Keratinocyte (primary cell): ENCODE measurements around the gene DLG1. TPM values are rescaled to one million over a fixed set of nuclear protein-coding genes. Genes with fewer than 3 reads are reported as not detected.

Source experiments
- DNase-seq: peaks from one replicate; pipeline ENCODE4 v3.0.0-alpha.2; 2011; ENCODE audit warnings: low read depth, missing footprints, low spot score
- FAIRE-seq: peaks from 2 replicates; lab custom pipeline; 2011; peaks lifted over from hg19 to GRCh38; lab: Jason Lieb, UNC
- H2AFZ ChIP-seq: 2 replicates; pipeline ENCODE4 v1.6.0; 2012; ENCODE audit warnings: low read length, control low read depth, inconsistent platforms; ENCODE audit not compliant: control insufficient read depth
- H3K27ac ChIP-seq: 2 replicates; pipeline ENCODE4 v1.5.1; 2011; ENCODE audit warnings: low read length; ENCODE audit not compliant: control insufficient read depth, insufficient read depth
- H3K27me3 ChIP-seq: 3 replicates; pipeline ENCODE4 v1.6.0; 2011; ENCODE audit warnings: low read length; ENCODE audit not compliant: control insufficient read depth, insufficient read depth; ENCODE audit errors: extremely low read depth
- H3K36me3 ChIP-seq, 2 experiments: 2 replicates in 1 of 2; 3 replicates in 1 of 2; pipeline ENCODE4 v1.5.1; 2011; ENCODE audit warnings: low read length in 2 of 2, mild to moderate bottlenecking in 1 of 2; ENCODE audit not compliant: control insufficient read depth in 2 of 2, insufficient read depth in 2 of 2; ENCODE audit errors: extremely low read depth in 1 of 2
- H3K4me1 ChIP-seq: 3 replicates; pipeline ENCODE4 v1.5.1; 2011; ENCODE audit warnings: low read length; ENCODE audit not compliant: control insufficient read depth, insufficient read depth; ENCODE audit errors: extremely low read depth
- H3K4me2 ChIP-seq: 3 replicates; pipeline ENCODE4 v1.6.0; 2011; ENCODE audit warnings: low read depth, low read length; ENCODE audit not compliant: control insufficient read depth, insufficient read depth; ENCODE audit errors: extremely low read depth
- H3K4me3 ChIP-seq, 3 experiments: fragments of 200-600 bp in 1 of 3; sonication (generic) in 1 of 3; 2 replicates in 2 of 3; 3 replicates in 1 of 3; pipeline ENCODE4 v1.5.1; 2011 to 2016; ENCODE audit warnings: low read length in 3 of 3, mild to moderate bottlenecking in 3 of 3, control low read depth in 2 of 3, inconsistent platforms in 1 of 3, low read depth in 1 of 3, mixed read lengths in 1 of 3, mixed run types in 1 of 3, moderate library complexity in 1 of 3; ENCODE audit not compliant: control insufficient read depth in 2 of 3, insufficient read depth in 2 of 3; ENCODE audit errors: extremely low read depth in 1 of 3
- H3K79me2 ChIP-seq: 2 replicates; pipeline ENCODE4 v1.6.0; 2012; ENCODE audit warnings: low read length; ENCODE audit not compliant: control insufficient read depth, insufficient read depth
- H3K9ac ChIP-seq: 3 replicates; pipeline ENCODE4 v1.6.0; 2011; ENCODE audit warnings: low read length; ENCODE audit not compliant: control insufficient read depth, insufficient read depth; ENCODE audit errors: extremely low read depth
- H3K9me1 ChIP-seq: 3 replicates; pipeline ENCODE4 v1.6.0; 2011; ENCODE audit warnings: low read length; ENCODE audit not compliant: control insufficient read depth, insufficient read depth; ENCODE audit errors: extremely low read depth
- H3K9me3 ChIP-seq: 2 replicates; pipeline ENCODE4 v1.5.1; 2012; ENCODE audit warnings: low read depth, low read length; ENCODE audit not compliant: control insufficient read depth
- H4K20me1 ChIP-seq: 3 replicates; pipeline ENCODE4 v1.6.0; 2011; ENCODE audit warnings: low read length; ENCODE audit not compliant: control insufficient read depth, insufficient read depth; ENCODE audit errors: extremely low read depth
- EZH2 ChIP-seq: IDR thresholded peaks from one replicate; pipeline ENCODE4 v1.6.1; 2012; ENCODE audit warnings: inconsistent platforms, mild to moderate bottlenecking, low read length, moderate library complexity
- dilution Hi-C: fragments of 300-500 bp; cut with MboI; formaldehyde crosslinking; loops from one replicate; pipeline ENCODE4 v1.7.0; 2020; ENCODE audit warnings: low sequenced_read_pairs; ENCODE audit not compliant: extremely low pct_ligation_motif_present
- polyA plus RNA-seq, 5 experiments: library from polyadenylated mRNA; depleted of rRNA in 3 of 5; stranded (reverse) in 3 of 5; stranded (forward) in 1 of 5; unstranded in 1 of 5; fragments of >200 nt; gene quantifications; 1 replicate in 1 of 5; 2 replicates in 3 of 5; 3 replicates in 1 of 5; pipeline versions ENCODE4 v1.2.1 to v1.2.3, GENCODE V29; 2011 to 2012; ENCODE audit warnings: missing spikeins in 2 of 5, low read depth in 1 of 5, low replicate concordance in 1 of 5
- TF ChIP-seq, protein P1 (sequence below), 3 experiments: IDR thresholded peaks in 1 of 3; conservative IDR thresholded peaks in 1 of 3; optimal IDR thresholded peaks in 1 of 3; 2 replicates in 2 of 3; 3 replicates in 1 of 3; pipeline versions ENCODE3 to v1.5.1; 2011; ENCODE audit warnings: low read length in 3 of 3, mild to moderate bottlenecking in 3 of 3, moderate library complexity in 2 of 3, control low read depth in 1 of 3, inconsistent platforms in 1 of 3; ENCODE audit not compliant: insufficient read depth in 2 of 3; ENCODE audit errors: extremely low read depth in 1 of 3

DLG1 gene
- polyA plus RNA-seq, 1 donor (not counting 4 experiments of a cell fraction or from before 2014, with no cell fraction given) = 139 TPM

DNA sequence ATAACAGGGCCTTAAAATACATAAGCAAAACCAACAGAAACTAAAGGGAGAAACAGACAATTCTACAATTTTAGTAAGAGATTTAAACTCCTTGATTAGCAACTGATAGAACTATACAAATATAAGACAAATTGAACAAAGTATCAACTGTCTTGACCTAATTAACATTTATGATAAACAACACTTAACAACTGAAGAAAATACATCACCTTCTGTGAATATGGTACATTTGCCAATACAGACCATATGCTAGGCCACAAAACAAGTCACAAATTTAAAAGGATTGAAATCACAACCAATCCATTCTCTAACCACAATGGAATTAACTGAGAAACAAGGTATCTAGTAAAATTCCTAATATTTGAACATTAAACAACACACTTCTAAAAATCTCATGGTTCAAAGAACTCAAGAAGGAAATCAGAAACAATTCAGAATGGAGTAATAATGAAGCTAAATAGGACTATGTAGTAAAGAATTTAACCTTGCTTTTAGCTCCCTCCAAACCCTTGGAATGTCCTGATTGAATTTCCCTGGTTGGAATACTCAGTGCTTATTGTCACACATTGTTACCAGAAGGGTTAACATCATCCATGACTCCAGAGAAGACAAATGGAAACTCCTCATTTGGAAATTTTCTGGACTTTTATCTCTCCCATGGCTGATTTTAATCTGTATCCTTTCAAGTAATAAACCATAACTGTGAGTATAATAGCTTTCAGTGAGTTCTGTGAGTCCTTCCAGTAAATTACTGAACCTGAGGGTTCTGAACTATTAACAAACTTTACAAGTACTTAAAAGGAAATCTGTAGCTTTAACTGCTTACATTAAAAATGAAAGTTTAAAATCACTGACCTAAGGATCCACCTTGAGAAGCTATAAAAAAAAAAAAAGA, 88.8 kb downstream of the DLG1 start:
- Histone ChIP-seq H3K4me3 (no peak overlapping the region), H3K9me3 (no peaks in the 10 kb centered on the region), H2AFZ (no peak overlapping the region), H3K27me3 (no peaks in the 10 kb centered on the region), H3K27ac (no peak overlapping the region), H3K4me1 (no peaks in the 10 kb centered on the region), H3K4me2 (no peak overlapping the region), H4K20me1 (peaks cover 16% of the 10 kb centered on the region), H3K9ac (no peak overlapping the region), H3K36me3 (peaks cover 0 to 2% of the 10 kb centered on the region in 2 experiments), H3K79me2 (peaks cover 98% of the 10 kb centered on the region), H3K9me1 (no peaks in the 10 kb centered on the region)
- no peak for TF ChIP-seq EZH2
- TF ChIP-seq, protein P1, sequence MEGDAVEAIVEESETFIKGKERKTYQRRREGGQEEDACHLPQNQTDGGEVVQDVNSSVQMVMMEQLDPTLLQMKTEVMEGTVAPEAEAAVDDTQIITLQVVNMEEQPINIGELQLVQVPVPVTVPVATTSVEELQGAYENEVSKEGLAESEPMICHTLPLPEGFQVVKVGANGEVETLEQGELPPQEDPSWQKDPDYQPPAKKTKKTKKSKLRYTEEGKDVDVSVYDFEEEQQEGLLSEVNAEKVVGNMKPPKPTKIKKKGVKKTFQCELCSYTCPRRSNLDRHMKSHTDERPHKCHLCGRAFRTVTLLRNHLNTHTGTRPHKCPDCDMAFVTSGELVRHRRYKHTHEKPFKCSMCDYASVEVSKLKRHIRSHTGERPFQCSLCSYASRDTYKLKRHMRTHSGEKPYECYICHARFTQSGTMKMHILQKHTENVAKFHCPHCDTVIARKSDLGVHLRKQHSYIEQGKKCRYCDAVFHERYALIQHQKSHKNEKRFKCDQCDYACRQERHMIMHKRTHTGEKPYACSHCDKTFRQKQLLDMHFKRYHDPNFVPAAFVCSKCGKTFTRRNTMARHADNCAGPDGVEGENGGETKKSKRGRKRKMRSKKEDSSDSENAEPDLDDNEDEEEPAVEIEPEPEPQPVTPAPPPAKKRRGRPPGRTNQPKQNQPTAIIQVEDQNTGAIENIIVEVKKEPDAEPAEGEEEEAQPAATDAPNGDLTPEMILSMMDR (optimal IDR thresholded peaks at IDR 0.05 in 1 of 3, IDR thresholded peaks at IDR 0.05 in 1 of 3, conservative IDR thresholded peaks at IDR 0.05 in 1 of 3; ENCODE audit: extremely low read depth in 1 of 3, insufficient read depth in 2 of 3, low read length in 3 of 3) = no peak
- dilution Hi-C loops = no loop called here
- DNase-seq = no peak
- FAIRE-seq = peak; percentile 72

DNA sequence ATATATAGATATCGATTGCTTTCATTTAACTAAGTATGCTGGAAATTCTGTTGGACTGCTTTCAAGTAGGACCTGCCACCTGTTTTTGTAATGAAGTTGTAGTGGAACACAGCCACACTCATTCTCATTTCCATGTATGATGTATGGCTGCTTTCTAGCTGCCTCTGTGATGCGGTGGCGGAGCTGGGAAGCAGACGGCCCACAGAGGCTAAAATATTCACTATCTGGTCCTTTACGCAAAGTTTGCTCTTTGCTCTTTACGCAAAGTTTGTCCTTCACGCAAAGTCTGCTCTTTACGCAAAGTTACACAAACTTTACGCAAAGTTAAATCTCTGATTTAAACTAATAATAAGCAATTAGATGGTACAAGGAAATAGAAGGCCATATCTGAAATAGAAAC, 91.5 kb downstream of the DLG1 start:
- H3K9ac ChIP-seq = no peak overlapping the region
- H3K27ac ChIP-seq = no peak overlapping the region
- FAIRE-seq (peak; percentile 41), DNase-seq (no peak)
- H4K20me1 ChIP-seq = peaks cover 32% of the 10 kb centered on the region
- no peaks in the 10 kb centered on the region for H3K4me1 ChIP-seq
- H3K79me2 ChIP-seq = peaks cover 98% of the 10 kb centered on the region
- no peak overlapping the region for H3K4me2 ChIP-seq
- H2AFZ ChIP-seq = no peak overlapping the region
- H3K27me3 ChIP-seq = no peaks in the 10 kb centered on the region
- H3K9me1 ChIP-seq = no peaks in the 10 kb centered on the region
- H3K9me3 ChIP-seq = no peaks in the 10 kb centered on the region
- dilution Hi-C loops = no loop called here
- no peak overlapping the region for H3K4me3 ChIP-seq
- TF ChIP-seq, protein P1 (optimal IDR thresholded peaks at IDR 0.05 in 1 of 3, IDR thresholded peaks at IDR 0.05 in 1 of 3, conservative IDR thresholded peaks at IDR 0.05 in 1 of 3; ENCODE audit: extremely low read depth in 1 of 3, insufficient read depth in 2 of 3, low read length in 3 of 3) = no peak
- no peak for TF ChIP-seq EZH2
- peaks cover 0 to 1% of the 10 kb centered on the region in 2 experiments for H3K36me3 ChIP-seq
